Thyroid gland (tissue), 4 donors: Measurements from ENCODE around the gene TAAR1.

ENCODE experiments used
- CTCF ChIP-seq, 6 experiments: fragments of 200-600 bp in 3 of 6; fragments of 450-650 bp in 3 of 6; sonication (generic) in 3 of 6; IDR thresholded peaks; one replicate each; pipeline ENCODE4 v1.5.1; 2016 to 2019; ENCODE audit warnings: antibody characterized with exemption in 6 of 6, mild to moderate bottlenecking in 2 of 6, inconsistent platforms in 1 of 6, moderate library complexity in 1 of 6
- POLR2A ChIP-seq, 2 donors: fragments of 450-650 bp; IDR thresholded peaks; one replicate each; pipeline ENCODE4 v1.6.1; 2017; ENCODE audit warnings: antibody characterized with exemption in 2 of 2, mild to moderate bottlenecking in 2 of 2, moderate library complexity in 1 of 2

GRCh38 chr6:132612449-132613108, 46.4 kb downstream of the TAAR1 start:
- no peak for TF ChIP-seq POLR2A (IDR thresholded peaks at IDR 0.05)
- TF ChIP-seq CTCF (IDR thresholded peaks at IDR 0.05) = no peak
